Uterus (tissue), 4 donors: ENCODE results near the gene RASSF4. TPM values are rescaled to one million over a fixed set of nuclear protein-coding genes. Genes with fewer than 3 reads are reported as not detected.

Source experiments
- DNase-seq, 2 donors: peaks; one replicate each; pipeline ENCODE4 v3.0.0-alpha.2; 2019 to 2020
- H3K27ac ChIP-seq, 2 donors: fragments of 200-600 bp; sonication (generic); 1 replicate in 1 of 2; 2 replicates in 1 of 2; pipeline ENCODE4 v1.5.1; 2016 to 2018
- H3K27me3 ChIP-seq, 2 donors: fragments of 200-600 bp; sonication (generic); one replicate each; pipeline ENCODE4 v1.5.1; 2018 to 2019; ENCODE audit warnings: control low read depth in 1 of 2
- H3K36me3 ChIP-seq, 2 donors: fragments of 200-600 bp; sonication (generic); one replicate each; pipeline ENCODE4 v1.5.1; 2019; ENCODE audit warnings: control low read depth in 1 of 2
- H3K4me1 ChIP-seq, 2 donors: fragments of 200-600 bp; sonication (generic); one replicate each; pipeline ENCODE4 v1.5.1; 2018 to 2019; ENCODE audit warnings: control low read depth in 1 of 2
- H3K4me3 ChIP-seq, 2 donors: fragments of 200-600 bp; sonication (generic); 1 replicate in 1 of 2; 2 replicates in 1 of 2; pipeline ENCODE4 v1.5.1; 2018 to 2019; ENCODE audit warnings: mild to moderate bottlenecking in 1 of 2
- H3K9me3 ChIP-seq, 2 donors: fragments of 200-600 bp; sonication (generic); one replicate each; pipeline ENCODE4 v1.5.1; 2019; ENCODE audit warnings: control low read depth in 1 of 2
- POLR2A ChIP-seq, 2 donors: fragments of 450-650 bp; IDR thresholded peaks; one replicate each; pipeline ENCODE4 v1.6.1; 2016; ENCODE audit warnings: antibody characterized with exemption in 2 of 2, mild to moderate bottlenecking in 1 of 2, moderate library complexity in 1 of 2
- intact Hi-C: fragments of 100-400 bp; cut with DNase I; formaldehyde crosslinking; loops from one replicate; pipeline ENCODE4 v1.15.1; 2023; ENCODE audit warnings: low total_unique reads
- total RNA-seq, 4 donors: library from RNA; depleted of rRNA in 3 of 4; stranded (reverse); fragments of >200 nt in 3 of 4; gene quantifications; one replicate each; pipeline versions ENCODE4 v1.1.0 to v1.2.4, GENCODE V29; 2014 to 2023
- TF ChIP-seq, protein P1 (sequence below), 4 experiments: fragments of 200-600 bp in 2 of 4; fragments of 450-650 bp in 2 of 4; sonication (generic) in 2 of 4; IDR thresholded peaks; one replicate each; pipeline ENCODE4 v1.5.1; 2016 to 2019; ENCODE audit warnings: antibody characterized with exemption in 4 of 4, mild to moderate bottlenecking in 2 of 4, moderate library complexity in 1 of 4
- donor health status: DM: yes; HTN: yes; CAD: no.

Gene RASSF4
- total RNA-seq, 4 donors from 2014 or later, result 6.1 to 26.5 (median 8.2) TPM

DNA sequence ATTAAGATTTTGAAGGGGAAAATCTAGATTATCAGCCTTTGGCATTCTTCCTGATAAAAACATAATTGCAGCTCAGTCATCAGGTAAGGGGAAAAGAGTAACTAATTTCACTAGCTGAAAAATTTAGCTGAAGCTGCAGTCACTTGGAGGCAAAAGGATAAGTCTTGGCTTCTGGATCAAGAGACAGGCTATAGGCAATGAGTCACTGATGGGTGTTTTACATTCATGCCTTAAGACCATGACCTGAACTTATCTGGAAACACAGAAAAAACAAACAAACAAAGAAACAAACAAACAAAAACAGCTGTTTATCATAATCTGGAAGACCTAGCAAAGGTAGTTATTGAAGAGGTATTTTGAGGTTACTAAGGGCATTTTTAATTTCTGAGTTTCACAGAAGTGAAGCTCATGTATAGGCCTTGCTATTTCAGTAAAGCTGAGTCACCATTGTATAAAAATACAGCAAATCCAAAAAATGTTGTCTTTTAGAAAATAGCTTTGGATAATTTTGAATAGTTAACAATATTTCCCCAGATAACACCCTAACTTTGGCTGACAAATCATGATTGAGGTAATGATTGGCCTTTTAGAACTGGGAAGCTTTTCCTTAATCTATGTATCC lies 81.4 kb downstream of the RASSF4 start:
- no peaks in the 10 kb centered on the region for H3K27me3 ChIP-seq
- no peak for DNase-seq
- H3K27ac ChIP-seq, result no peak overlapping the region
- H3K4me1 ChIP-seq, result no peaks in the 10 kb centered on the region
- H3K36me3 ChIP-seq, result no peaks in the 10 kb centered on the region
- H3K4me3 ChIP-seq, result no peak overlapping the region
- intact Hi-C loops, result no loop called here
- TF ChIP-seq, protein P1, sequence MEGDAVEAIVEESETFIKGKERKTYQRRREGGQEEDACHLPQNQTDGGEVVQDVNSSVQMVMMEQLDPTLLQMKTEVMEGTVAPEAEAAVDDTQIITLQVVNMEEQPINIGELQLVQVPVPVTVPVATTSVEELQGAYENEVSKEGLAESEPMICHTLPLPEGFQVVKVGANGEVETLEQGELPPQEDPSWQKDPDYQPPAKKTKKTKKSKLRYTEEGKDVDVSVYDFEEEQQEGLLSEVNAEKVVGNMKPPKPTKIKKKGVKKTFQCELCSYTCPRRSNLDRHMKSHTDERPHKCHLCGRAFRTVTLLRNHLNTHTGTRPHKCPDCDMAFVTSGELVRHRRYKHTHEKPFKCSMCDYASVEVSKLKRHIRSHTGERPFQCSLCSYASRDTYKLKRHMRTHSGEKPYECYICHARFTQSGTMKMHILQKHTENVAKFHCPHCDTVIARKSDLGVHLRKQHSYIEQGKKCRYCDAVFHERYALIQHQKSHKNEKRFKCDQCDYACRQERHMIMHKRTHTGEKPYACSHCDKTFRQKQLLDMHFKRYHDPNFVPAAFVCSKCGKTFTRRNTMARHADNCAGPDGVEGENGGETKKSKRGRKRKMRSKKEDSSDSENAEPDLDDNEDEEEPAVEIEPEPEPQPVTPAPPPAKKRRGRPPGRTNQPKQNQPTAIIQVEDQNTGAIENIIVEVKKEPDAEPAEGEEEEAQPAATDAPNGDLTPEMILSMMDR (IDR thresholded peaks at IDR 0.05), result no peak
- TF ChIP-seq POLR2A (IDR thresholded peaks at IDR 0.05), result no peak
- H3K9me3 ChIP-seq, result no peaks in the 10 kb centered on the region

- no peak overlapping the region for H3K27ac ChIP-seq
- H3K27me3 ChIP-seq, result no peaks in the 10 kb centered on the region
- intact Hi-C loops, result no loop called here
- DNase-seq, result no peak
- H3K36me3 ChIP-seq, result no peaks in the 10 kb centered on the region
- TF ChIP-seq, protein P1 (IDR thresholded peaks at IDR 0.05), result no peak
- no peak for TF ChIP-seq POLR2A (IDR thresholded peaks at IDR 0.05)
- H3K4me1 ChIP-seq, result no peaks in the 10 kb centered on the region
- H3K4me3 ChIP-seq, result no peak overlapping the region
- H3K9me3 ChIP-seq, result no peaks in the 10 kb centered on the region
Observed at GRCh38 chr10:45044290-45044689, 84.7 kb downstream of the RASSF4 start.

Other genes with a start within 250 kb of the RASSF4 start
- under 1 TPM in 1 of 4 donors, not detected in 3; 0.69 TPM for gene TMEM72, start 48.5 kb upstream of the RASSF4 start, total RNA-seq
- gene DEPP1, start 19.0 kb downstream of the RASSF4 start, total RNA-seq, result 100 to 1,000 TPM in 1 of 4 donors, 10 to 100 TPM in 2, 1 to 10 TPM in 1; 8.2 to 266 (median 52.8) TPM
- gene ZNF22, start 41.1 kb downstream of the RASSF4 start, total RNA-seq, result 10 to 100 TPM; 20.7 to 78.1 (median 34.6) TPM